Trophoblast cell (in vitro differentiated cells and primary cell): ENCODE data around the gene MORN1. TPM values are rescaled to one million over a fixed set of nuclear protein-coding genes. Genes with fewer than 3 reads are reported as not detected.
"Not testable (repeated sequence)": the region's sequence is repeated elsewhere in the genome, so short reads cannot be mapped to it uniquely, and the experiment has no call there.

Source experiments
- DNase-seq, 2 donors: peaks; one replicate each; pipeline ENCODE4 v3.0.0-alpha.2; 2016
- H2AFZ ChIP-seq: 2 replicates; pipeline ENCODE4 v1.6.1; 2013; ENCODE audit warnings: low read length, moderate library complexity, mild to moderate bottlenecking; ENCODE audit not compliant: insufficient read depth, poor library complexity
- H2AK5ac ChIP-seq: 2 replicates; pipeline ENCODE4 v1.6.1; 2013; ENCODE audit warnings: mild to moderate bottlenecking, low read length
- H2BK120ac ChIP-seq: 2 replicates; pipeline ENCODE4 v1.6.1; 2013; ENCODE audit warnings: low read length, mild to moderate bottlenecking, moderate library complexity; ENCODE audit not compliant: insufficient read depth, poor library complexity
- H2BK12ac ChIP-seq: 2 replicates; pipeline ENCODE4 v1.6.1; 2013; ENCODE audit warnings: mild to moderate bottlenecking, low read length, moderate library complexity
- H2BK5ac ChIP-seq: 2 replicates; pipeline ENCODE4 v1.6.1; 2013; ENCODE audit warnings: low read length, low read depth, moderate library complexity, mild to moderate bottlenecking; ENCODE audit not compliant: poor library complexity
- H3K14ac ChIP-seq: 2 replicates; pipeline ENCODE4 v1.6.1; 2013; ENCODE audit warnings: mild to moderate bottlenecking, low read length
- H3K18ac ChIP-seq: 2 replicates; pipeline ENCODE4 v1.6.1; 2013; ENCODE audit warnings: mild to moderate bottlenecking, low read length
- H3K23ac ChIP-seq: 2 replicates; pipeline ENCODE4 v1.6.1; 2013; ENCODE audit warnings: low read length
- H3K27ac ChIP-seq: 2 replicates; pipeline ENCODE4 v1.5.1; 2013; ENCODE audit warnings: low read depth, mild to moderate bottlenecking, inconsistent platforms, low read length, moderate library complexity
- H3K27me3 ChIP-seq: 2 replicates; pipeline ENCODE4 v1.6.1; 2013; ENCODE audit warnings: inconsistent platforms, mild to moderate bottlenecking, low read length, moderate library complexity; ENCODE audit not compliant: insufficient read depth
- H3K36me3 ChIP-seq, 2 experiments: 1 replicate in 1 of 2; 2 replicates in 1 of 2; pipeline ENCODE4 v1.6.1; 2013; ENCODE audit warnings: low read length in 2 of 2, mild to moderate bottlenecking in 2 of 2, moderate library complexity in 1 of 2; ENCODE audit not compliant: insufficient read depth in 2 of 2, control insufficient read depth in 1 of 2
- H3K4ac ChIP-seq: 2 replicates; pipeline ENCODE4 v1.6.1; 2013; ENCODE audit warnings: low read depth, mild to moderate bottlenecking, low read length, moderate library complexity
- H3K4me1 ChIP-seq, 2 experiments: 1 replicate in 1 of 2; 2 replicates in 1 of 2; pipeline ENCODE4 v1.6.1; 2013; ENCODE audit warnings: low read length in 2 of 2, mild to moderate bottlenecking in 2 of 2, moderate library complexity in 1 of 2; ENCODE audit not compliant: insufficient read depth in 2 of 2, control insufficient read depth in 1 of 2
- H3K4me2 ChIP-seq: 2 replicates; pipeline ENCODE4 v1.6.1; 2013; ENCODE audit warnings: inconsistent platforms, mild to moderate bottlenecking, low read length, moderate library complexity
- H3K4me3 ChIP-seq: 2 replicates; pipeline ENCODE4 v1.5.1; 2013; ENCODE audit warnings: mild to moderate bottlenecking, low read depth, low read length, inconsistent platforms
- H3K79me1 ChIP-seq: one replicate; pipeline ENCODE4 v1.6.1; 2013; ENCODE audit warnings: low read length
- H3K79me2 ChIP-seq: 2 replicates; pipeline ENCODE4 v1.6.1; 2013; ENCODE audit warnings: low read length, mild to moderate bottlenecking; ENCODE audit not compliant: control insufficient read depth, insufficient read depth, poor library complexity
- H3K9ac ChIP-seq: 2 replicates; pipeline ENCODE4 v1.6.1; 2013; ENCODE audit warnings: mild to moderate bottlenecking, low read length
- H3K9me3 ChIP-seq: 2 replicates; pipeline ENCODE4 v1.6.1; 2013; ENCODE audit warnings: low read depth, mild to moderate bottlenecking, control low read depth, inconsistent platforms, low read length; ENCODE audit not compliant: insufficient read depth
- H4K12ac ChIP-seq: 2 replicates; pipeline ENCODE4 v1.6.1; 2013; ENCODE audit warnings: low read depth, mild to moderate bottlenecking, low read length, moderate library complexity
- H4K8ac ChIP-seq: 2 replicates; pipeline ENCODE4 v1.6.1; 2013; ENCODE audit warnings: low read depth, mild to moderate bottlenecking, low read length, moderate library complexity
- H4K91ac ChIP-seq: one replicate; pipeline ENCODE4 v1.6.1; 2013; ENCODE audit warnings: low read depth, mild to moderate bottlenecking, low read length, moderate library complexity
- WGBS: extraction: QIAGEN DNeasy Blood & Tissue Kit; methylation state at CpG from one replicate; pipeline ENCODE4 v1.1.7; 2013; ENCODE audit warnings: missing lambda C conversion rate; ENCODE audit not compliant: insufficient read length, insufficient coverage; ENCODE audit errors: extremely low coverage; 5-methylcytosine and 5-hydroxymethylcytosine counted together
- polyA plus RNA-seq: library from polyadenylated mRNA; stranded (reverse); fragments of 200-250 nt; gene quantifications from 2 replicates; pipeline ENCODE4 v1.2.3, GENCODE V29; 2013

MORN1 gene
- polyA plus RNA-seq: 3.2 and 3.5 TPM in 2 replicates

DNA sequence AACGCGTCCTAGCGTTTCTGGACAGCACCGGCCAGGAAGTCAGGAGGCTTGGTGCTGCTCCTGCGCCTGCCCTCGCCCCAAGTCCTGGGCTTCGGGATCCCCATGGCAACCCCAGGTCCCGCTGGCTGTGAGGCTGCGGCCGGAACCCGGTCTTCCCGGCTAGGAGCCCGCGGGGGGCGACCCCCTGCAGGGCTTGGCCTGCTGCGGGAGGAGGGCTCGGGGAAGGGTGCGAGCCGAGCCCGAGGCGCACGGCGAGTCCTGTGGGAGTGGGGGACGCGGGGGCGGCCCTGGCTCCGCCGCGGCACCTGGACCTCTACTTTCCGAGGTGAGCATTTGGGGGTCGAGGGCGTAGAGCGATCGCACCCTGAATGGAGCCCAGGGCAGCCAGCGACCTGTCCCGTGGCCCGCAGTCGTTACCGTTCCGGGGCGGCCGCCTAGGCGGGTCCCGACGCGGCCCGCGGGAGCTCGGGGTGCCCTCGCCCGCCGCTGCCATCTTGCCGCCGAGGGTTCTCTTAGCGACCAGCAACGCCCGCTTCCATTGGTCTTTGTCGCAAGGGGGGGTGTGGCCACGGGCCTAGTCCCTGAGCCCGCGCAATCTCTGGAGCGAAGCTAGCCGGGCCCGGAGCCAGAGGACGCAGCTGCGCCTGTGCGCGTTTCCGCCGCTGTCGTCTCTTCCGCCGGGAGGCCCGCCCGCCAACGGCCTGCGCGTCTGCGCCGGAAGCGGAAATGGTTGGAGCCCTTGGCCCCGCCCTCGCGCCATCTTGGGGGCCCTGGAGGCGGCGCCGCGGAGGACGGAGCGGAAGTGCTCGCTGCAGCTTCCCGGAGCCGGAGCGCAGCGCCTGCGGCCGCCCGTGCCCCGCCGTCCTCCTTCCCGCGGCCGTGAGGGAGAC, at the start of gene MORN1, which contains the start of gene RER1:
Gene MORN1, minus strand, starts transcription at position 514 of the 890 bp plus-strand sequence. Its CDS starts 21 bp downstream, at position 493.
Gene RER1, plus strand, starts transcription at position 801 of the 890 bp plus-strand sequence. CDS start 3,950 bp downstream, outside the sequence.
- Histone ChIP-seq H4K91ac (peak within 1 kb of the TSS; percentile 89), H3K4me2 (peak within 1 kb of the TSS; percentile 74), H3K14ac (peak within 1 kb of the TSS; percentile 88), H3K27me3 (no peaks in the 10 kb centered on the region), H2BK5ac (peak within 1 kb of the TSS; percentile 36), H3K79me1 (peaks cover 8% of the 10 kb centered on the region), H2AK5ac (peak within 1 kb of the TSS; percentile 91), H3K4ac (peak within 1 kb of the TSS; percentile 90), H2AFZ (peak within 1 kb of the TSS; percentile 80), H3K4me3 (peak within 1 kb of the TSS; percentile 100), H3K4me1 (peaks cover 5 to 11% of the 10 kb centered on the region in 2 experiments), H3K18ac (peak within 1 kb of the TSS; percentile 78), H3K79me2 (peaks cover 17% of the 10 kb centered on the region), H4K8ac (peak within 1 kb of the TSS; percentile 91), H3K9me3 (no peaks in the 10 kb centered on the region), H3K23ac (no peak within 1 kb of the TSS), H3K9ac (peak within 1 kb of the TSS; percentile 96), H2BK12ac (no peak within 1 kb of the TSS), H4K12ac (peak within 1 kb of the TSS; percentile 87), H3K27ac (peak within 1 kb of the TSS; percentile 59), H2BK120ac (peak within 1 kb of the TSS; percentile 85), H3K36me3 (peaks cover 29 to 43% of the 10 kb centered on the region in 2 experiments)
- DNase-seq: peak; percentile 100
- WGBS: no CpG with 5 or more reads among the region's 103 CpGs

DNA sequence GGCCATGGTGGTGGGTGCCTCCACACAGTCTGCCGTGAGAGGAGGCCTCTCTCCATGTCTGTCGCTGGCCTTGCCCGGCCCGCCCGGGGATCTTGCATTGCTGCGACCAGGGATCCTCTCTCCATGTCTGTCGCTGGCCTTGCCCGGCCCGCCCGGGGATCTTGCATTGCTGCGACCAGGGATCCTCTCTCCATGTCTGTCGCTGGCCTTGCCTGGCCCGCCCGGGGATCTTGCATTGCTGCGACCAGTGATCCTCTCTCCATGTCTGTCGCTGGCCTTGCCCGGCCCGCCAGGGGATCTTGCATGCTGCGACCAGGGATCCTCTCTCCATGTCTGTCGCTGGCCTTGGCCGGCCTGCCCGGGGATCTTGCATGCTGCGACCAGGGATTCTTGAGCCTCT, 49.0 kb upstream of the MORN1 start:
- not testable (repeated sequence) for H3K14ac ChIP-seq, H3K79me2 ChIP-seq, H2BK120ac ChIP-seq, H3K36me3 ChIP-seq, H4K12ac ChIP-seq, H3K4me3 ChIP-seq, H3K23ac ChIP-seq, H2AFZ ChIP-seq, H3K4me1 ChIP-seq, H3K9me3 ChIP-seq, H2BK5ac ChIP-seq, H3K4ac ChIP-seq, H3K18ac ChIP-seq, H4K91ac ChIP-seq, H3K79me1 ChIP-seq, H3K4me2 ChIP-seq, H2BK12ac ChIP-seq, H4K8ac ChIP-seq, H2AK5ac ChIP-seq, H3K9ac ChIP-seq, DNase-seq, H3K27ac ChIP-seq
- peaks cover 18% of the 10 kb centered on the region for H3K27me3 ChIP-seq
- no CpG with 5 or more reads among the region's 23 CpGs for WGBS

DNA sequence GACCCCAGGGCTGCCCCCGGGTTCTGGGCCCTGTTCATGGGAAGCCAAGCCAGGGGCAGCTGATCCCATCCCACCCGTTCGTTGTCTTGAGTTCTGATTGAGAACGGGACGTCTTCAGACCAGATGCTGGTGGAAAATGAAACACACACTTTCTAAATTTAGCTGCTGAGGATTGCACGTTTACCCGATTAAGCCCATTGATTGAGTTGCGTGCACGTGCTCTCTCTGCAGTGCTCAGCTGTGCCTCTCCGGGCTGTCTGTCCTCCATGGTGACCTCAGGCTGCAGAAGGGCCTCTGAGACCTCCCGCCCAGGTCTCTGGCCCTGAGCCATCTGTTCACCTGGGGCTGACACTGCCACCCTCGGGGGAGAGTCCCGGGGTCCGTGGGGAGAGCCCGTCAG, 48.0 kb upstream of the MORN1 start:
- H3K4me2 ChIP-seq: no peak overlapping the region
- H3K18ac ChIP-seq: no peak overlapping the region
- H3K9ac ChIP-seq: no peak overlapping the region
- H3K23ac ChIP-seq: no peak overlapping the region
- no CpG with 5 or more reads among the region's 15 CpGs for WGBS
- no peak overlapping the region for H2BK5ac ChIP-seq
- H3K27me3 ChIP-seq: peaks cover 15% of the 10 kb centered on the region
- H2BK12ac ChIP-seq: no peak overlapping the region
- H3K14ac ChIP-seq: no peak overlapping the region
- no peak overlapping the region for H4K91ac ChIP-seq
- H2AFZ ChIP-seq: no peak overlapping the region
- no peaks in the 10 kb centered on the region for H3K79me1 ChIP-seq
- no peaks in the 10 kb centered on the region for H3K79me2 ChIP-seq
- no peaks in the 10 kb centered on the region for H3K4me1 ChIP-seq
- H4K8ac ChIP-seq: no peak overlapping the region
- H3K4ac ChIP-seq: no peak overlapping the region
- no peaks in the 10 kb centered on the region for H3K36me3 ChIP-seq
- H3K4me3 ChIP-seq: no peak overlapping the region
- peaks cover 4% of the 10 kb centered on the region for H3K9me3 ChIP-seq
- no peak overlapping the region for H3K27ac ChIP-seq
- H2AK5ac ChIP-seq: no peak overlapping the region
- H2BK120ac ChIP-seq: no peak overlapping the region
- DNase-seq: no peak
- H4K12ac ChIP-seq: no peak overlapping the region

DNA sequence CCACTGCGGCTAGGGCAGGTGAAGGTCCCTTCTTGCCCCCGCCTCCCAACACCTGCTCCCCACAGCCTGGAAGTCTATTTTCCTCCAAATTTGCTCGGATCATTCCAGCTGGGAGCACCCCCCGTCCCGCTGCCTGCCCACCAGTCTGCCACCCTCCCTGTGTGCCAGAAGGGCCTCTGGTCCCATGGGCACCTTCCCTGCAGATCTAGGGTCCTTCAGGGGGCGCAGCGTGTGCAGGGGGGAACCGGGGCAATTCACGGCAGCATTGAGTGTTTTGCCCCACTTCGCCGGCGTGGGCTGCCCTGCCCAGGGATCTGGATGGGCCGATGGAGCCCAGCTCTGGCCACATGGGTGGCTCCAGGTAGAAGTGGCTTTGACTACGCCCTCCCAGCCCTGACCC, 47.3 kb upstream of the MORN1 start:
- H3K14ac ChIP-seq: no peak overlapping the region
- no peak for DNase-seq
- H3K4ac ChIP-seq: no peak overlapping the region
- no CpG with 5 or more reads among the region's 14 CpGs for whole genome bisulfite sequencing
- no peaks in the 10 kb centered on the region for H3K79me2 ChIP-seq
- H3K9ac ChIP-seq: no peak overlapping the region
- H3K27ac ChIP-seq: no peak overlapping the region
- no peak overlapping the region for H3K4me2 ChIP-seq
- H3K18ac ChIP-seq: no peak overlapping the region
- H4K8ac ChIP-seq: no peak overlapping the region
- peaks cover 4% of the 10 kb centered on the region for H3K9me3 ChIP-seq
- H2BK5ac ChIP-seq: no peak overlapping the region
- no peaks in the 10 kb centered on the region for H3K79me1 ChIP-seq
- no peak overlapping the region for H4K12ac ChIP-seq
- no peak overlapping the region for H2BK120ac ChIP-seq
- H3K4me3 ChIP-seq: no peak overlapping the region
- no peak overlapping the region for H2AK5ac ChIP-seq
- H3K36me3 ChIP-seq: no peaks in the 10 kb centered on the region
- H2BK12ac ChIP-seq: no peak overlapping the region
- no peak overlapping the region for H3K23ac ChIP-seq
- H3K27me3 ChIP-seq: peaks cover 9% of the 10 kb centered on the region
- H2AFZ ChIP-seq: no peak overlapping the region
- H4K91ac ChIP-seq: no peak overlapping the region
- H3K4me1 ChIP-seq: no peaks in the 10 kb centered on the region
